ENCODE results near the gene GLE1. TPM values are rescaled to one million over a fixed set of nuclear protein-coding genes. Genes with fewer than 3 reads are reported as not detected.

Gene GLE1
- total RNA-seq, 1 experiment from 2014 or later = 19.0 TPM

GRCh38 chr9:128503870-128504269 lies 649 bp upstream of the GLE1 start:
- Histone ChIP-seq H2BK20ac (ENCODE audit: low read depth, low read length, poor library complexity, severe bottlenecking) (no peak overlapping the region), H2BK5ac (ENCODE audit: insufficient read length, low read length) (no peak overlapping the region), H4K8ac (replicated peaks; ENCODE audit: insufficient read length, low read depth, low read length) (no peak overlapping the region), H3K27me3 (ENCODE audit: insufficient read depth, low read length) (no peaks in the 10 kb centered on the region), H3K18ac (ENCODE audit: insufficient read length, low read depth, low read length) (no peak overlapping the region), H3K79me2 (ENCODE audit: insufficient read depth, low read length) (no peaks in the 10 kb centered on the region), H3K79me1 (ENCODE audit: insufficient read depth, low read depth, low read length, poor library complexity, severe bottlenecking) (no peaks in the 10 kb centered on the region), H4K91ac (ENCODE audit: insufficient read length, low read depth, low read length) (no peak overlapping the region), H2BK12ac (ENCODE audit: insufficient read length, low read depth, low read length) (no peak overlapping the region), H3K56ac (ENCODE audit: insufficient read length, low read depth, low read length) (no peak overlapping the region), H3K9ac (ENCODE audit: extremely low read depth, insufficient read length, low read length) (no peak overlapping the region), H3K9me3 (ENCODE audit: control insufficient read depth, low read depth, low read length) (no peaks in the 10 kb centered on the region), H4K20me1 (ENCODE audit: control insufficient read depth, insufficient read depth, insufficient read length) (no peaks in the 10 kb centered on the region), H3T11ph (ENCODE audit: low read length) (no peak overlapping the region), H3K4me1 (ENCODE audit: insufficient read depth, low read length) (no peaks in the 10 kb centered on the region), H2BK120ac (ENCODE audit: low read depth, low read length, poor library complexity, severe bottlenecking) (no peak overlapping the region), H3K27ac (ENCODE audit: insufficient read length, low read depth, low read length) (no peak overlapping the region), H3K4me2 (ENCODE audit: insufficient read depth, insufficient read length, low read length) (peak overlapping the region; percentile 77), H4K5ac (ENCODE audit: insufficient read length, low read depth, low read length) (no peak overlapping the region), H3K23ac (ENCODE audit: insufficient read length, low read depth, low read length) (no peak overlapping the region), H2BK15ac (ENCODE audit: low read depth, low read length) (no peak overlapping the region), H3K23me2 (ENCODE audit: insufficient read length, low read depth, low read length, poor library complexity, severe bottlenecking) (peaks cover 14% of the 10 kb centered on the region), H2AK5ac (ENCODE audit: insufficient read length, low read length) (no peak overlapping the region), H3K4ac (ENCODE audit: low read depth, low read length) (no peak overlapping the region), H3K14ac (ENCODE audit: insufficient read depth, low read length) (no peak overlapping the region), H2AFZ (ENCODE audit: low read length) (no peak overlapping the region)
- Mint-ChIP-seq H3K4me3 (peak overlapping the region; percentile 99 to 100), H3K27me3 (ENCODE audit: low read depth) (no peaks in the 10 kb centered on the region), H3K36me3 (ENCODE audit: insufficient read depth in 1 of 3, low read depth in 3 of 3) (peaks cover 0 to 15% (median 1%) of the 10 kb centered on the region in 3 experiments; a peak in 3 of 7 replicates), H3K27ac (no peak overlapping the region), H3K9me3 (no peaks in the 10 kb centered on the region), H3K4me1 (peaks cover 4 to 8% of the 10 kb centered on the region in 2 experiments)
- DNase-seq = no peak
- no peak for TF ChIP-seq CTCF (conservative IDR thresholded peaks at IDR 0.05)
- WGBS (ENCODE audit: extremely low coverage, insufficient read length, low lambda C conversion rate) = no CpG with 5 or more reads among the region's 11 CpGs

Measured in H9 (cell line).